Thyroid gland (tissue), 4 donors: ENCODE measurements around the gene TMEM269. TPM values are rescaled to one million over a fixed set of nuclear protein-coding genes. Genes with fewer than 3 reads are reported as not detected.
A peak's percentile ranks its signal among the peaks of the same experiment; 100 is the strongest.

ENCODE experiments used
- DNase-seq, 2 donors: peaks; one replicate each; pipeline ENCODE4 v3.0.0-alpha.2; 2019
- H3K27ac ChIP-seq, 3 donors: fragments of 200-600 bp; sonication (generic); 1 replicate in 2 of 3; 2 replicates in 1 of 3; pipeline ENCODE4 v1.5.1; 2016 to 2019; ENCODE audit warnings: mild to moderate bottlenecking in 1 of 3, moderate library complexity in 1 of 3
- H3K27me3 ChIP-seq: fragments of 200-600 bp; sonication (generic); one replicate; pipeline ENCODE4 v1.5.1; 2019
- H3K36me3 ChIP-seq, 2 donors: fragments of 200-600 bp; sonication (generic); one replicate each; pipeline ENCODE4 v1.5.1; 2016 to 2019
- H3K4me1 ChIP-seq, 2 donors: fragments of 200-600 bp; sonication (generic); one replicate each; pipeline ENCODE4 v1.5.1; 2017 to 2019
- H3K4me3 ChIP-seq, 3 donors: fragments of 200-600 bp; sonication (generic); replicated peaks in 1 of 3; 1 replicate in 2 of 3; 2 replicates in 1 of 3; pipeline ENCODE4 v1.5.1; 2016; ENCODE audit warnings: mild to moderate bottlenecking in 1 of 3
- H3K9me3 ChIP-seq: fragments of 200-600 bp; sonication (generic); one replicate; pipeline ENCODE4 v1.5.1; 2017
- POLR2A ChIP-seq, 2 donors: fragments of 450-650 bp; IDR thresholded peaks; one replicate each; pipeline ENCODE4 v1.6.1; 2017; ENCODE audit warnings: antibody characterized with exemption in 2 of 2, mild to moderate bottlenecking in 2 of 2, moderate library complexity in 1 of 2
- WGBS, 2 donors: methylation state at CpG; one replicate each; pipeline ENCODE4 v1.1.5; 2017; 5-methylcytosine and 5-hydroxymethylcytosine counted together
- intact Hi-C: fragments of 100-400 bp; cut with DNase I; formaldehyde crosslinking; loops from one replicate; pipeline ENCODE4 v1.15.1; 2023
- total RNA-seq, 4 donors: library from RNA; depleted of rRNA; stranded (reverse); fragments of >200 nt; gene quantifications; one replicate each; pipeline ENCODE4 v1.2.3, GENCODE V29; 2016
- TF ChIP-seq, protein P1 (sequence below), 6 experiments: fragments of 200-600 bp in 3 of 6; fragments of 450-650 bp in 3 of 6; sonication (generic) in 3 of 6; IDR thresholded peaks; one replicate each; pipeline ENCODE4 v1.5.1; 2016 to 2019; ENCODE audit warnings: antibody characterized with exemption in 6 of 6, mild to moderate bottlenecking in 2 of 6, inconsistent platforms in 1 of 6, moderate library complexity in 1 of 6

TMEM269 gene
- total RNA-seq, 4 donors from 2014 or later, result 0.11 to 2.6 TPM; not detected in 2

DNA sequence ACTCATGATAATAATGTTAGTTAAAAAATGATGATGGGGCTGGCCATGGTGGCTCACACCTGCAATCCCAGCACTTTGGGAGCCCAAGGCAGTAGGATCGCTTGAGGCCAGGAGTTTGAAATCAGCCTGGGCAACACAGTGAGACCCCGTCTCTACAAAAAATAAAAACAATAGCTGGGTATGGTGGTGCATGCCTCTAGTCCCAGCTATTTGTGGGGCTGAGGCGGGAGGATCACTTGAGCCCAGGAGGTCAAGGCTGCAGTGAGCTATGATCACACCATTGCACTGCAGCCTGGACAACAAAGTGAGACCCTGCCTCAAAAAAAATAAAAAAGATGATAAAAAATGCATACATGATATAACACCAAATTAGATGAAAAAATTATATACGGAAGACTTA, 23.2 kb upstream of the TMEM269 start:
- DNase-seq, result no peak
- H3K27ac ChIP-seq, result no peak overlapping the region
- TF ChIP-seq, protein P1, sequence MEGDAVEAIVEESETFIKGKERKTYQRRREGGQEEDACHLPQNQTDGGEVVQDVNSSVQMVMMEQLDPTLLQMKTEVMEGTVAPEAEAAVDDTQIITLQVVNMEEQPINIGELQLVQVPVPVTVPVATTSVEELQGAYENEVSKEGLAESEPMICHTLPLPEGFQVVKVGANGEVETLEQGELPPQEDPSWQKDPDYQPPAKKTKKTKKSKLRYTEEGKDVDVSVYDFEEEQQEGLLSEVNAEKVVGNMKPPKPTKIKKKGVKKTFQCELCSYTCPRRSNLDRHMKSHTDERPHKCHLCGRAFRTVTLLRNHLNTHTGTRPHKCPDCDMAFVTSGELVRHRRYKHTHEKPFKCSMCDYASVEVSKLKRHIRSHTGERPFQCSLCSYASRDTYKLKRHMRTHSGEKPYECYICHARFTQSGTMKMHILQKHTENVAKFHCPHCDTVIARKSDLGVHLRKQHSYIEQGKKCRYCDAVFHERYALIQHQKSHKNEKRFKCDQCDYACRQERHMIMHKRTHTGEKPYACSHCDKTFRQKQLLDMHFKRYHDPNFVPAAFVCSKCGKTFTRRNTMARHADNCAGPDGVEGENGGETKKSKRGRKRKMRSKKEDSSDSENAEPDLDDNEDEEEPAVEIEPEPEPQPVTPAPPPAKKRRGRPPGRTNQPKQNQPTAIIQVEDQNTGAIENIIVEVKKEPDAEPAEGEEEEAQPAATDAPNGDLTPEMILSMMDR (IDR thresholded peaks at IDR 0.05), result no peak
- no peak for TF ChIP-seq POLR2A (IDR thresholded peaks at IDR 0.05)
- H3K27me3 ChIP-seq, result no peaks in the 10 kb centered on the region
- H3K9me3 ChIP-seq, result no peaks in the 10 kb centered on the region
- no peak overlapping the region for H3K4me3 ChIP-seq
- intact Hi-C loops, result no loop called here
- H3K4me1 ChIP-seq, result peaks cover 10 to 11% of the 10 kb centered on the region in 2 donors
- 95 to 97% methylated on average over 4 of the region's 4 CpGs for WGBS, 2 donors
- peaks cover 10 to 15% of the 10 kb centered on the region in 2 donors for H3K36me3 ChIP-seq

DNA sequence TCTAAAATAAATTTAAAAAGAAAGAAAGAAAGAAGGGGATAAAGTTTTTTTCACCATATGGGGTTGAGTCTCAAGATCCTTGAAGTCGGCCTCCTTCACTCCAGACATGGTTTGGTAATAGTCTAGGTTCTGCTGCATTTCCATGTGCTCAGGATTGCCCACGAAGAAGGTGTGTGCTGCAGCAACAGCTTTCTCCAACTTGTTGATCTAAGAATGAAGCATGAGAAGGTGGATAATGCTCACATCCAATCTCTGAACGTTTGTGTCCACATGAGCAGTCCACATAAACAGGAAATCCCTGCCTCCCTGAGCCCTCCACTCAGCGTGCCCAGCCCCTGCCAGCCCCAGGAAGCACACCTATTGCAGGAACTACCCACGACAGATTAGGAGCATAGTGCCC, 22.5 kb upstream of the TMEM269 start:
- Histone ChIP-seq H3K4me1 (peaks cover 10 to 11% of the 10 kb centered on the region in 2 donors), H3K9me3 (no peaks in the 10 kb centered on the region), H3K36me3 (peaks cover 10 to 15% of the 10 kb centered on the region in 2 donors), H3K4me3 (no peak overlapping the region), H3K27me3 (no peaks in the 10 kb centered on the region), H3K27ac (no peak overlapping the region)
- intact Hi-C loops, result no loop called here
- DNase-seq, result no peak
- no peak for TF ChIP-seq POLR2A (IDR thresholded peaks at IDR 0.05)
- TF ChIP-seq, protein P1 (IDR thresholded peaks at IDR 0.05), result no peak
- 61 to 75% methylated on average over 5 of the region's 5 CpGs for WGBS, 2 donors

DNA sequence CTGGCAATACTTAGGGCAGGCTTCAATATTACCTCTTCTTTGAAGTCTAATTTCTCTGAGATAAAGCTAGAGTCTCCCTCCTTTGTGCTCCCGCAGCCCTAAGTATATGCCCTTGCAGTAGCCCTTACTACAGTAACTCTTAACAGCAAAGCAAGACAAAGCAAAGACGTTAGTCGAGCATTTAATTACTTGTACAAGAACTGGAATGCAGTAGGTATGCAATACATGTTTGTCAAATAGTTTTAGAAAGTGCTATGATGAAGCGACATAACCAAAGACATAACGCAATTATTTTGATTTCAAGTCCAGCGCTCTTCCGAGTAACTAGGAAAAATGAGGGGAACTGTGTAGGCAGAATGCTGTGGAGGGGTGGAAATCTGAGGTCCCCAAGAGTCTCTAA, 19.5 kb upstream of the TMEM269 start:
- Histone ChIP-seq H3K4me1 (peaks cover 10 to 23% of the 10 kb centered on the region in 2 donors), H3K27me3 (no peaks in the 10 kb centered on the region), H3K9me3 (no peaks in the 10 kb centered on the region), H3K36me3 (peaks cover 0 to 4% of the 10 kb centered on the region in 2 donors), H3K27ac (no peak overlapping the region), H3K4me3 (no peak overlapping the region)
- TF ChIP-seq POLR2A (IDR thresholded peaks at IDR 0.05), result no peak
- TF ChIP-seq, protein P1 (IDR thresholded peaks at IDR 0.05), result no peak
- 23 to 29% methylated on average over 7 of the region's 7 CpGs for WGBS, 2 donors
- intact Hi-C loops, result loop anchor here (5.0 kb wide), 1 partner anchor 52 kb away; the partner anchor contains the start of genes ERMAP and SVBP
- DNase-seq, result no peak

DNA sequence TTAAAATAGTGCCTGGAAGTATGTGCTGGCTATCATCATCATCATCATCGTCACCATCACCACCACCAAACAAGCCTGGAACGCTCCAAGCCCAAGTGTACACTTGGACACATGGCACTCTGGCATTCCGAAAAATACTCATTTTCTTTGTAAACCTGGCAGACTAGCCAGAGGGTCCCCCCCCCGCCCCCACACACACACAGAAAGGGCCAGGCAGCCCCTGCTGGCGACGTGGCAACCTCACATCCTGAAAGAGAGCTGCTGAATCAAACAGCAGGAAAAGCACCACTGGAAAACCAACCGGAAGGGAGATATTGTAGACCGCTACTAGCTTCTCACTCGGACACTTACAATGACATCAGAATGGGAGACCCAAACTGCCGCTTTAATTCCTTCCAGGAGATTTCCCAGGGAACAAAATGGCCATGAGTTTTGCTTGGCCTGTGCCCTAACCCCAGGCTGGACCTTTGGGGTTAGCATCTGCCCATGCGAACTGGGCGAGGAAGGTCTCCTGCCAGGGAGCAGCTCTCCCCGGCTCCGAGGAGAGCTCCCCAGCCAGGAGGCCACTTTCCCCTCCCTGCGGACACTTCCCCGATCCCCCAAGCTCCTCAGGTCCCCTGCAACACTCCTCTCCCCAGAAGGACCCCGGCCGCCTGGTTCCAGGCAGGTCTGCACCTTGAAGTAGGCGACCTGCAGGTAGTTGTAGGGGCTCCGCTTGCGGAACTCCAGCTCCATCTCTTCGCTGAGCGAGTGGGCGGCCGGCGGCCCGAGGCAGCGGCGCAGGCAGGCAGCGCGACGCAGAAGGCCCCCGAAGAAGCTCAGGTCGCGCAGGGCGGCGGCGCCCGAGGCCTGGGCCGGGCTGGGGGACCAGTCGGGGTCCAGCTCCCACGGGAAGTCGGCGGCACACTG, 18.7 kb upstream of the TMEM269 start:
- TF ChIP-seq POLR2A (IDR thresholded peaks at IDR 0.05), result no peak
- TF ChIP-seq, protein P1 (IDR thresholded peaks at IDR 0.05), result peak in 4 of 6 experiments; percentile 28 to 44 (median 41)
- WGBS, 2 donors, result 2% methylated on average over 18 to 19 of the region's 44 CpGs
- H3K4me3 ChIP-seq, result peak overlapping the region; percentile 93 to 97 (median 97)
- H3K36me3 ChIP-seq, result peaks cover 0 to 4% of the 10 kb centered on the region in 2 donors
- no peaks in the 10 kb centered on the region for H3K9me3 ChIP-seq
- H3K27me3 ChIP-seq, result no peaks in the 10 kb centered on the region
- peaks cover 10 to 23% of the 10 kb centered on the region in 2 donors for H3K4me1 ChIP-seq
- DNase-seq, result peak; percentile 39 to 44
- intact Hi-C loops, result loop anchor here (5.0 kb wide), 1 partner anchor 51 kb away; the partner anchor contains the start of genes ERMAP and SVBP
- peak overlapping the region; percentile 62 to 79 (median 69) for H3K27ac ChIP-seq
